HG03175 (cell line): ENCODE measurements around the gene TRPM1.

Source experiments
- ATAC-seq: cut with Tn5 transposase; IDR thresholded peaks from one replicate; pipeline ENCODE4 v1.9.1; 2021; ENCODE audit warnings: mild to moderate bottlenecking, moderate library complexity; ENCODE audit not compliant: unreplicated experiment

The TRPM1 gene

GRCh38 chr15:31101262-31102038 is at the start of gene TRPM1:
TSS of gene TRPM1 (minus strand) at chr15:31101725. CDS start at chr15:31081355, 20,370 bp downstream.
- ATAC-seq, result no peak

DNA sequence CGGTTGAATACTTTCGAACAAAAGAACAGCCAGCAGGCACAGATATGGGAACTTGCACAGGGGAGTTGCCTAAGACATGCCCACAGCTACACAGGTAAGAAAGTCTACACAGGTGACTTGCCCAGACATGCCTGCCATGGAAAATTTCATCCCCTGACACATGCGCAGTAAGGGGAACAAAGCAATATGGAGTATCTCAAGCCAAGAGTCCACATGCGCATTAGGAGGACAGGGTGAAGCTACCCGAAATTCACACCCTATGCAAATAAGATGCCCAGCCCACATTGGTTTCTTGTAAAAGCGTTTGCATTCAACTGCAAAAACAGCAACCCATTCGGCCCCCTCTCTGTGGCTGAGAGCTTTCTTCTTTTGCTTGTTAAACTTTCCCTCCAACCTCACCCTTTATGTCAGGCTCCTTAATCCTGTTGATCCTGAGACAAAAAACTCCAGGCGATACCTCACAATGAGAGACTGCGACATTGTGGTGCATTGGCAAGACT is 49.3 kb upstream of the TRPM1 start:
- ATAC-seq, result no peak

GRCh38 chr15:31149987-31150386 is 48.5 kb upstream of the TRPM1 start:
- ATAC-seq, result no peak

- ATAC-seq, result no peak
Measured at GRCh38 chr15:31149088-31149505, 47.6 kb upstream of the TRPM1 start.

DNA sequence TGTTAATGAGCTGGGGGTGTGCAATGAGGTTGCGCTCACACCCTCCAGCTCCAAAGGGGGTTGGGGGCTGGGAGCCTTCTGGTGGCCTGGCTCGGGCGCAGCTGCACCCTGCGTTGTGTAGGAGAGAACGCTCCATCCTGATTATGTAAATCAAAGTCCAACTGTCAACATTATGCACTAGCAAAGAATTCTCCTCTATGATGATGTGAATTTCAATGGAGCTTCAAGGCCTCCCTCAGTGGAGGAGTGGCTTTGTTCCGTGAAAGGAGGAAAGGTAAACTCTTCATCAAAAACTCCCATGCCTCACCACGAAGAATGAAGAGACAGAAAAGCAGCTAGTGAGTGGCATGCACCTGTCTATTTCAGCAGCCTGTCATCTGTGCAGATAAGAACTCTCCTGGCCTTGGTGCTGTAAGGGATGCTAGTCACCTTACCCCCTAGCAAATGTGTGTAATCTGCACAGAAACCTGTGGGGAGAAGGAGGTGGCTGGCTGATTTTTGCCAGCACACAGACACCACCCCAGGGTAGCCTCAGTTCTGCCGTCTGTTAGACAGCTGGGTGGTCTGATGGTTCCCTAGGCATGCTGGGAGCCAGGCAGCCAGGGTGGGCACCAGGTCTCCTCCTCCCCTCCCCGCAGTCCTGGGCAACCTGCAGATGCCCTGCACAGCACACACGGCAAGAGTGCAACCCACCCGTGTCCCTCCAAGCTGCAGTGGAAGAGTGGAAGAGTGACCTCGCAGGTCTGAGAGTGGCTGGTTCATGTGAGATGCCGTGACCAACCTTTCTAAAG is 47.0 kb upstream of the TRPM1 start:
- no peak for ATAC-seq

DNA sequence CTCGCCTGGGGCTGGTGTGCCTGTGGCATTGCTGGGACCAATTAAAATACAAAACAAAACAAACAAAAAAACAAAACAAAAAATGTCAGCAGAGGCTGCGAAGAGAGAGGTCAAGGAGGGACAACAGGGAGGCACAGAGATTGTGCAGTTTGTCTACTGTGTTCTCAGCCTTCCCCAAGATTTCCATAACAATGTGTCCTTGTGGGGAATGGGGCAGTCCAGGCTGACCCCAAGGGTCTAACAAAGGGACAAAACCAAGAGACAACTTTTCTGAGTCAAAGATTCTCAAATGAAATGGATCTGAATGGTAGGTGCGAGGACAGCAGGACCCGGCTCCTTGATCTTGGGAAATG is 46.4 kb upstream of the TRPM1 start:
- ATAC-seq, result no peak

DNA sequence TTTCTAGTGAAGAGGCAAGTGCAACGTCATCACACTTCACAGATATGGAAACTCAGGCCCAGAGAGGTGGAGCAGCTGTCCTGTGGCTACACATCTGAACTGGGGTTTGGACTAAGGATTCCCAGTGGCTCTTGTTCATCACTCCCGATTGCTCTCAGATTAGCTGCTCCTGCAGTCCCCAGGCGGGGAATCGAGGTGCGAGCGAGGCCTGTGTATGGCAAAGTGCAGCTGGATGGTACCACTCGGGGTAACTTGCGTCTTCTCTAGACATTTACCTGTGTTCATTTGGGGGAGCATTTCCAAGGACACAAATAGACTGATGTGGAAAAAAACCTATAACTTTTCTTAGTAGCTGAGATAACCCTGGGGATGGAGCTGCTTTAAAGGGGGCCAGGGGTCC is 45.9 kb upstream of the TRPM1 start:
- ATAC-seq, result no peak

- ATAC-seq, result no peak
Measured at GRCh38 chr15:31145271-31145911, 43.9 kb upstream of the TRPM1 start.

GRCh38 chr15:31141792-31142191 is 40.3 kb upstream of the TRPM1 start:
- ATAC-seq, result no peak

DNA sequence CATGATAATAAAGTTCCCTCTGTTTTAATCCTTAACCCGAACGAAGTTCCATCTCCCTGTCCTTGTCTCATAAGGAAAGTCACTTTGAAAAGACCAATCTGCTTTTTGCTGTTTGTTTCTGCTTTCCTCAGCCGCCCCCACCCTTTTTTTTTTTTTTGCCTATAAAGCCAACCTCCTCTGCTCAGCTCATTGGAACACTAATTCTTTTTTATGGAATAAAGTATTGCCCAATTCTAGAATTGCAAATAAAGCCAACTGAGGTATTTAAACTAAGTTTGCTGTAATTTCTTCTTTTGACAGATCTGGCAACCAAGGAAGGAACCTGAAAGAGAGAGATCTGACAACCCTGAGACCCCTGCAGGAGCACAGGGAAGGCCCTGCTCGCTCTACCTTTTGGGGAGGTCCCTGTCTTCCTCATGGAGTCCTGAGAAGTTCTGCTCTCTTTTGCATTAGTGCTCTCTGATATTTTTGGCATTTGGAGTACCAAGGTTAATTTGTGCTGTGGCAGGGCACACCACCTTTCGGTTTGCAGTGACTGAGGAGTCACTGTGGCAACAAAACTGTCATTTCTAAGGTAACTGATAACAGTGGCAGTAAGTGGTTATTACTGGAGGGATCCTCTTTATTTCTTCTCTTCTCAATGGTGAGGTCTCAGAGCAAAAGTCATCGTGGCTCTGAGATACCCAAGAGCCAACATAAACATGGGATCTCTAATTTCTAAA is 35.2 kb upstream of the TRPM1 start:
- no peak for ATAC-seq

GRCh38 chr15:31136016-31136415 is 34.5 kb upstream of the TRPM1 start:
- ATAC-seq, result no peak

GRCh38 chr15:31135523-31135922 is 34.0 kb upstream of the TRPM1 start:
- no peak for ATAC-seq

DNA sequence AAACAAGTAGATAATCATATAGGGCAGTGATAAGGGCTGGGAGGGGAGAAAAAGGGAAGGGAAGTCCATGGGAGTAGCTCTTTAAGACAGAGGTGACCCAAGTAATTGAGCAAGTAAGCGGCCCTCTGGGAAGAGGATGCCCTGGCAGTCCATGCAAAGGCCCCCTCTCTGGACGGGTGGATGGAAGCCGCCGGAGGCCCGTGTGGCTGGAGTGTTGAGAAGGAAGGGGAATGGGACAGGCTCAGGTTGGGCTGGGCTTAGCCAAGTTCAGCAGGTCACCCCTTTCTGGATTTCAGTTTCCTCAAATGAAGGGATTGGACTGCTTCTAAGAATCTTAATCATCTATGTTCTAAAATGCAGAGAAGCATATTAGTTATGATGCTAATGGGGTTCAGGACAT is 32.4 kb upstream of the TRPM1 start:
- no peak for ATAC-seq

DNA sequence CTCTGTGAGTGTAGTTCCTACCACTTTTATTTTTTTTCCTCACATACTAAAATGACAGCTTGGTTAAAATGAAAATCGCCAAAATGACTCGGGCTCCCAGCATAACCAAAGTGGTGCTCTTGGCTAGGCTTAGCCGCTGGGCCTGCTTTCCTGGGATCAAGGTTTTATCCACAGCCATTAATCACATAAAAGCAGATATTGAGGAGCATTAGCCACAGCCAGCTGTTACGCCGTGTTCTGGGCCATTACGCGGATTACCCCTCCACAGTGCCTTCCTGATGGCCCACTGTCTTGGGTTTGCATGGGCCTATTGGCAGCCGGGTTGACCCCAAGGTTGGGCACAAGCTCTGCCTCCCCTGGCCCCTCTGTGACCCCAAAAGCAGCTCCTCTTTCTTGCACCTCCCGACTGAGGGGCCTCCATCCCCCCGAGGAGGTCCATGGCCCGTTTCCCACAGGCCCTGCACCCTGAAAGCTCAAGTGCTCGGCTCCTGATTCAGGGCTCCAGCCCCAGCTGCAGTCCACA is 30.4 kb upstream of the TRPM1 start:
- no peak for ATAC-seq

- ATAC-seq, result no peak
Measured at GRCh38 chr15:31130576-31131237, 29.2 kb upstream of the TRPM1 start.

DNA sequence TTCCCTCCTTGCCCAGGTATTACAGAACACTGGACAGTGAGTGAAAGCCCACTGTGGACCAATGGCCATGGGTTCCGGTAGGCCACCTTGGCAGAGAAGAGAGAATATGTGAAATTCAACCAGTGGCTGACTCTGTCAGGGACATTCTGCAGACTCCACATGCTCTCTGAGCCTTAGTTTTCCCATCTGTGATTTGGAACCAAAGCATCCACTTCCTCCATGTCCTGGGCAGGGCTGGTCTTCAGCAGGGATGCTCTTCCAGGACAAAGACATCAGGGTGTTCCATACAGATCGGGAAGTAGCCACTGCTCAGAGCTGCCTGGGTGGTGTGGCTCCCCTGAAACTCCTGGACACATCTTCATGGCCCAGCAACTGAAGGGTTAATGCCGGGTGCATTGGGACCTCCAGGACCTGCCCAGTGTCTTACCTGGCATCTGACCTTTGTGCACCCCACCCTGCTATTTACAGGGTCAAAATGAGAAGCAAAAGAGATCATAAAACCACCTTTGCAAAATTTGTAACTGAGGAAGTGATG is 28.3 kb upstream of the TRPM1 start:
- no peak for ATAC-seq

- no peak for ATAC-seq
Measured at GRCh38 chr15:31128919-31129768, 27.6 kb upstream of the TRPM1 start.

- ATAC-seq, result no peak
Measured at GRCh38 chr15:31128477-31128876, 27.0 kb upstream of the TRPM1 start.
